NCI-H2196 treated with DMSO at 0.1 percent for 48 hours (cell line): Measurements from ENCODE around the gene CAPN2.

Experiments
- DNase-seq: peaks from one replicate; lab custom pipeline; 2025; ENCODE audit not compliant: unreplicated experiment; lab: John Stamatoyannopoulos, UW

The CAPN2 gene

GRCh38 chr1:223712194-223712849 lies at the start of gene CAPN2:
Gene CAPN2, plus strand, starts transcription at chr1:223712539. Its CDS starts 102 bp downstream, at chr1:223712641.
- DNase-seq: peak; percentile 23

- DNase-seq: no peak
These were observed 49.4 kb upstream of the CAPN2 start for GRCh38 chr1:223662943-223663342.

- no peak for DNase-seq
These were observed 48.2 kb upstream of the CAPN2 start for GRCh38 chr1:223664106-223664505.

GRCh38 chr1:223665592-223666312 lies 46.6 kb upstream of the CAPN2 start, which contains the start of gene CAPN8:
Gene CAPN8, minus strand, starts transcription at chr1:223665701. Its CDS starts 55 bp downstream, at chr1:223665646.
- DNase-seq: no peak

GRCh38 chr1:223667484-223668182 lies 44.7 kb upstream of the CAPN2 start:
- DNase-seq: no peak

- DNase-seq: no peak
These were observed 43.1 kb upstream of the CAPN2 start for GRCh38 chr1:223669003-223669795.

- no peak for DNase-seq
These were observed 41.7 kb upstream of the CAPN2 start for GRCh38 chr1:223670458-223671159.

- DNase-seq: no peak
These were observed 38.0 kb upstream of the CAPN2 start for GRCh38 chr1:223674119-223674890.

GRCh38 chr1:223678841-223679240 lies 33.5 kb upstream of the CAPN2 start:
- DNase-seq: no peak

- no peak for DNase-seq
These were observed 32.2 kb upstream of the CAPN2 start for GRCh38 chr1:223680188-223680587.

GRCh38 chr1:223682502-223682901 lies 29.8 kb upstream of the CAPN2 start:
- no peak for DNase-seq

GRCh38 chr1:223683586-223684487 lies 28.5 kb upstream of the CAPN2 start:
- DNase-seq: peak; percentile 54

GRCh38 chr1:223684488-223684792 lies 27.9 kb upstream of the CAPN2 start:
- no peak for DNase-seq

- DNase-seq: no peak
These were observed 21.2 kb upstream of the CAPN2 start for GRCh38 chr1:223691121-223691520.

GRCh38 chr1:223695014-223695548 lies 17.3 kb upstream of the CAPN2 start:
- no peak for DNase-seq

GRCh38 chr1:223695941-223696340 lies 16.4 kb upstream of the CAPN2 start:
- no peak for DNase-seq

GRCh38 chr1:223700388-223700918 lies 11.9 kb upstream of the CAPN2 start:
- no peak for DNase-seq

- DNase-seq: no peak
These were observed 11.2 kb upstream of the CAPN2 start for GRCh38 chr1:223700942-223701637.
